Gastroesophageal sphincter (tissue), 3 donors: ENCODE data around the gene PTPRU.

Experiments used
- POLR2AphosphoS5 ChIP-seq: sonication (generic); formaldehyde crosslinking; IDR thresholded peaks from one replicate; pipeline ENCODE4 v1.6.1; 2017; ENCODE audit warnings: antibody characterized with exemption
- TF ChIP-seq, protein P1 (sequence below), 4 experiments: fragments of 200-600 bp in 2 of 4; fragments of 450-650 bp in 2 of 4; sonication (generic) in 1 of 4; IDR thresholded peaks; one replicate each; pipeline ENCODE4 v1.5.1; 2017 to 2019; ENCODE audit warnings: antibody characterized with exemption in 4 of 4, mild to moderate bottlenecking in 2 of 4, moderate library complexity in 2 of 4

DNA sequence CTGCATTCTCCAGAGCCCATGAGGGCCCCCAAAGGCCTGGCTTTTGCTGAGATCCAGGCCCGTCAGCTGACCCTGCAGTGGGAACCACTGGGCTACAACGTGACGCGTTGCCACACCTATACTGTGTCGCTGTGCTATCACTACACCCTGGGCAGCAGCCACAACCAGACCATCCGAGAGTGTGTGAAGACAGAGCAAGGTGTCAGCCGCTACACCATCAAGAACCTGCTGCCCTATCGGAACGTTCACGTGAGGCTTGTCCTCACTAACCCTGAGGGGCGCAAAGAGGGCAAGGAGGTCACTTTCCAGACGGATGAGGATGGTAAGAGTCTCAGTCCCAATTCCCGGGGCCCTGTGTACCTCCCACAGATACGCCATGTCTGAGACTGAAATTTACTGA, 39.1 kb downstream of the PTPRU start:
- TF ChIP-seq POLR2AphosphoS5: no peak
- TF ChIP-seq, protein P1, sequence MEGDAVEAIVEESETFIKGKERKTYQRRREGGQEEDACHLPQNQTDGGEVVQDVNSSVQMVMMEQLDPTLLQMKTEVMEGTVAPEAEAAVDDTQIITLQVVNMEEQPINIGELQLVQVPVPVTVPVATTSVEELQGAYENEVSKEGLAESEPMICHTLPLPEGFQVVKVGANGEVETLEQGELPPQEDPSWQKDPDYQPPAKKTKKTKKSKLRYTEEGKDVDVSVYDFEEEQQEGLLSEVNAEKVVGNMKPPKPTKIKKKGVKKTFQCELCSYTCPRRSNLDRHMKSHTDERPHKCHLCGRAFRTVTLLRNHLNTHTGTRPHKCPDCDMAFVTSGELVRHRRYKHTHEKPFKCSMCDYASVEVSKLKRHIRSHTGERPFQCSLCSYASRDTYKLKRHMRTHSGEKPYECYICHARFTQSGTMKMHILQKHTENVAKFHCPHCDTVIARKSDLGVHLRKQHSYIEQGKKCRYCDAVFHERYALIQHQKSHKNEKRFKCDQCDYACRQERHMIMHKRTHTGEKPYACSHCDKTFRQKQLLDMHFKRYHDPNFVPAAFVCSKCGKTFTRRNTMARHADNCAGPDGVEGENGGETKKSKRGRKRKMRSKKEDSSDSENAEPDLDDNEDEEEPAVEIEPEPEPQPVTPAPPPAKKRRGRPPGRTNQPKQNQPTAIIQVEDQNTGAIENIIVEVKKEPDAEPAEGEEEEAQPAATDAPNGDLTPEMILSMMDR (IDR thresholded peaks at IDR 0.05): no peak
